SK-N-SH treated with all-trans-retinoic acid at 6 μM for 48 hours (cell line): ENCODE measurements around the gene CHST11.

Experiments used
- ARNTL ChIP-seq: fragments of 450-650 bp; formaldehyde crosslinking; IDR thresholded peaks from 2 replicates; pipeline ENCODE4 v1.5.0; 2020; ENCODE audit warnings: low read depth, mild to moderate bottlenecking, moderate library complexity, borderline replicate concordance
- CSDC2 ChIP-seq: fragments of 250-450 bp; sonication (Bioruptor Pico); IDR thresholded peaks from 2 replicates; pipeline ENCODE4 v1.5.0; 2020; ENCODE audit warnings: mild to moderate bottlenecking, moderate library complexity
- ISL1 ChIP-seq: fragments of 250-450 bp; sonication (Bioruptor Pico); IDR thresholded peaks from 2 replicates; pipeline ENCODE4 v2.1.2; 2022; ENCODE audit warnings: mild to moderate bottlenecking, moderate library complexity
- RARB ChIP-seq: fragments of 250-450 bp; sonication (Bioruptor Pico); IDR thresholded peaks from 2 replicates; pipeline ENCODE4 v1.8.0; 2021; ENCODE audit warnings: mild to moderate bottlenecking, moderate library complexity
- TOX ChIP-seq: fragments of 250-450 bp; sonication (Bioruptor Pico); IDR thresholded peaks from 2 replicates; pipeline ENCODE4 v1.8.0; 2021; ENCODE audit warnings: mild to moderate bottlenecking, moderate library complexity, borderline replicate concordance
- ZFP30 ChIP-seq: fragments of 450-650 bp; formaldehyde crosslinking; IDR thresholded peaks from 2 replicates; pipeline ENCODE4 v1.5.0; 2022; ENCODE audit warnings: mild to moderate bottlenecking, moderate library complexity
- ZNF565 ChIP-seq: fragments of 450-650 bp; formaldehyde crosslinking; conservative IDR thresholded peaks from 2 replicates; pipeline ENCODE4 v1.5.0; 2020; ENCODE audit warnings: low read depth, mild to moderate bottlenecking, moderate library complexity
- ZNF8 ChIP-seq: fragments of 450-650 bp; formaldehyde crosslinking; IDR thresholded peaks from 2 replicates; pipeline ENCODE4 v1.5.0; 2020; ENCODE audit warnings: mild to moderate bottlenecking, moderate library complexity
- TF ChIP-seq, protein P1 (sequence below): fragments of 250-450 bp; sonication (Bioruptor Pico); IDR thresholded peaks from 2 replicates; pipeline ENCODE4 v1.5.1; 2020; ENCODE audit warnings: low read depth, mild to moderate bottlenecking, moderate library complexity
- TF ChIP-seq, protein P2 (sequence below): fragments of 250-450 bp; sonication (Bioruptor Pico); IDR thresholded peaks from 2 replicates; pipeline ENCODE4 v1.8.0; 2021; ENCODE audit warnings: low read depth, mild to moderate bottlenecking, moderate library complexity, borderline replicate concordance

DNA sequence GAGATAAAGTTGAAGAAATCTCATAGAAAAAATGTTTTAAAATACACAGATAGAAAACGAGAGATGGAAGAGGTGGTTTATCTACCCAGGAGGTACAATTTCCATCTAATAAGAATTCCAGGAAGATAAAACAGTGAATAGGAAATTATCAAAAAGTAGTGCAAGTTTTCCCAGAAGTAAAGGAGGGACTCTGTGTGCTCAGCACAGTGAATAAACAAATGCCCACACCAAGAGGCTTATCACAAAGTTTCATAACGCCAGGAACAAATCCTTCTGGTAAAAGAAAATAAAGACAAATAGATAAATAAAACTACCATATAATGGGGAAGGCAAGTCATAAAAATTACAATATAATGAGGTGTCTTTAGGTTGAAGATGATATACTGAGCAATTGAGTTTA, 322.4 kb downstream of the CHST11 start:
- TF ChIP-seq RARB (no peak), ZFP30 (CRISPR knock-in tag) (no peak), TOX (CRISPR knock-in tag) (no peak), ARNTL (CRISPR knock-in tag) (no peak), ZNF8 (CRISPR knock-in tag) (no peak), ZNF565 (CRISPR knock-in tag) (no peak), CSDC2 (CRISPR knock-in tag) (no peak), ISL1 (CRISPR knock-in tag) (no peak)
- TF ChIP-seq, protein P1, sequence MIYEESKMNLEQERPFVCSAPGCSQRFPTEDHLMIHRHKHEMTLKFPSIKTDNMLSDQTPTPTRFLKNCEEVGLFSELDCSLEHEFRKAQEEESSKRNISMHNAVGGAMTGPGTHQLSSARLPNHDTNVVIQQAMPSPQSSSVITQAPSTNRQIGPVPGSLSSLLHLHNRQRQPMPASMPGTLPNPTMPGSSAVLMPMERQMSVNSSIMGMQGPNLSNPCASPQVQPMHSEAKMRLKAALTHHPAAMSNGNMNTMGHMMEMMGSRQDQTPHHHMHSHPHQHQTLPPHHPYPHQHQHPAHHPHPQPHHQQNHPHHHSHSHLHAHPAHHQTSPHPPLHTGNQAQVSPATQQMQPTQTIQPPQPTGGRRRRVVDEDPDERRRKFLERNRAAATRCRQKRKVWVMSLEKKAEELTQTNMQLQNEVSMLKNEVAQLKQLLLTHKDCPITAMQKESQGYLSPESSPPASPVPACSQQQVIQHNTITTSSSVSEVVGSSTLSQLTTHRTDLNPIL (CRISPR knock-in tag) = no peak
- TF ChIP-seq, protein P2, sequence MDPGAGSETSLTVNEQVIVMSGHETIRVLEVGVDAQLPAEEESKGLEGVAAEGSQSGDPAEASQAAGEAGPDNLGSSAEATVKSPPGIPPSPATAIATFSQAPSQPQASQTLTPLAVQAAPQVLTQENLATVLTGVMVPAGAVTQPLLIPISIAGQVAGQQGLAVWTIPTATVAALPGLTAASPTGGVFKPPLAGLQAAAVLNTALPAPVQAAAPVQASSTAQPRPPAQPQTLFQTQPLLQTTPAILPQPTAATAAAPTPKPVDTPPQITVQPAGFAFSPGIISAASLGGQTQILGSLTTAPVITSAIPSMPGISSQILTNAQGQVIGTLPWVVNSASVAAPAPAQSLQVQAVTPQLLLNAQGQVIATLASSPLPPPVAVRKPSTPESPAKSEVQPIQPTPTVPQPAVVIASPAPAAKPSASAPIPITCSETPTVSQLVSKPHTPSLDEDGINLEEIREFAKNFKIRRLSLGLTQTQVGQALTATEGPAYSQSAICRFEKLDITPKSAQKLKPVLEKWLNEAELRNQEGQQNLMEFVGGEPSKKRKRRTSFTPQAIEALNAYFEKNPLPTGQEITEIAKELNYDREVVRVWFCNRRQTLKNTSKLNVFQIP = no peak
